NCI-H748 (cell line): Measurements from ENCODE around the gene C5orf15.
A peak's percentile ranks its signal among the peaks of the same experiment; 100 is the strongest.
"Not testable (repeated sequence)": the region's sequence is repeated elsewhere in the genome, so short reads cannot be mapped to it uniquely, and the experiment has no call there.

Experiments used
- DNase-seq: peaks from one replicate; lab custom pipeline; 2025; ENCODE audit not compliant: unreplicated experiment; lab: John Stamatoyannopoulos, UW

Gene C5orf15

DNA sequence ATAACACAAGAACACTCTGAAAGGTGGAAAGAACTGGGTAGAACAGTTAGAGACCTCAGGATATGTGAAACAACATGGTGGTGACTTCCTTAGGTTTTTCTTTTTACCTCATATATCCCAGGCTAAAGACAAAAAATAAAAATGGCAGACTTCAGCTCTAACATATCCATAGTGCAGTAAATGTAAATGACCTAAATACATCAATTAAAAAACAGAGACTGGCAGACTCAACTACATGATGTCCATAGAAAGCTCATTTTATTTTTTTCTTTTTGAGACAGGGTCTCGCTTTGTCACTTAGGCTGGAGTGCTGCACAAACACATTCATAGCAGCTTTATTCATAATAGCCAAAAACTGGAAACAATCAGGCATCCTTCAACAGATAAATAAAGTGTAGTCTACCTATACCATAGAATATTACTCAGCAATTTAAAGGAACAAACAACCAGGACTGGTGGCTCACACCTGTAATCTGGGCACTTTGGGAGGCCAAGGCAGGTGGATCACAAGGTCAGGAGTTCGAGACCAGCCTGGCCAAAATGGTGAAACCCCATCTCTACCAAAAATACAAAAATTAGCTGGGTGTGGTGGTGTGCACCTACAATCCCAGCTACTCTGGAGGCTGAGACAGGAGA, 4.8 kb downstream of the C5orf15 start:
- no peak for DNase-seq

- DNase-seq = no peak
Observed at GRCh38 chr5:133962801-133963476, 5.5 kb downstream of the C5orf15 start.

DNA sequence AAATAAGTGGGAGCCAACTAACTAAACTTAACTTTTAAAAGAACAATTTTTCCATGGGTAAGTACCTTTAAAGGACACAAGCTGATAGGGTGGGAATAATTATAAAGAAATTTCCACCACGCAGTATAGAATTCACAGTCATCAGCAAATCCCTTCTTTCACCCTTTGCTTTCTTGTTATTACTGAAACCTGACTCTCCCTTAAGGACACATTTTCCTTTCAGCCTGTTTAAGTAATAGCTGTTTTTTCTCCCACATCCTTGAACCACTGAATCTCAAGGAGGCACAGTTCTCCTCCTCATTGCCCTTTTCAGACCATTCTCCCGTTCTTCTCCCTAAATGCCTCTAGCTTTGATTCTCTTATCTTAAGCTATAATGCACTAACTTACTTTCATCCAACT, 6.3 kb downstream of the C5orf15 start:
- no peak for DNase-seq

GRCh38 chr5:133959643-133960042, 8.8 kb downstream of the C5orf15 start:
- DNase-seq = no peak

DNA sequence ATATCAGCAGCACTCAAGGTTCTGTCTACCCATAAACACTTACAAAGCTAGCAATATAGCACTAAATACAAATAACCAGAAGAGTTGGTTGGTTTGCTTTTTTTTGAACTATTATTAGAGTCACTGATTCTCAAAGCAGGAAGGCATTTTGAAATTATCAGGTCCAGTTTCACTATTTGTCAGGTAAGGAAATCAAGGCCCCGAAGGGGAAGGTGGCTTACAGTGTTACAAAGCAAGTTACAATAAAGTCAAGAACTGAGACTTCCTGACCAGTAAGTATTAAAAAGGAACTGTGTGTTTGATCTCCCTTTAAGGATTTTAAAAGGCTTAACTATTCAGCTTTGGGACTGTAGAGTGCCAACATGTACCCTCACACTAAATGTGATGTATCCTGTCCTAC, 10.8 kb downstream of the C5orf15 start:
- DNase-seq = no peak

DNA sequence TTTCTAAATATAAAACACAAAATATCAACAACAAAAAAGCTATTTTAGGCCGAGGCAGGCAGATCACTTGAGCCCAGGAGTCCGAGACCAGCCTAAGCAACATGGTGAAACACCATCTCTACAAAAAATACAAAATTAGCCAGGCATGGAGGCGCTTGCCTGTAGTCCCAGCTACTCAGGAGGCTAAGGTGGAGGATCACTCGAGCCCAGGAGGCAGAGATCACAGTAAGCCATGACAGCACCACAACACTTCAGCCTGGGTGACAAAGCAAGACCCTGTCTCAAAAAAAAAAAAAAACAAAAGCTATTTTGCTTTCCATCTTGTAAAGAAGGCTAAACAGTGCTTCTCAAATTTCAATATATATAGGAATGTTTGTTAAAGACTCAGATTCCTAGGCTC, 11.3 kb downstream of the C5orf15 start:
- no peak for DNase-seq

DNA sequence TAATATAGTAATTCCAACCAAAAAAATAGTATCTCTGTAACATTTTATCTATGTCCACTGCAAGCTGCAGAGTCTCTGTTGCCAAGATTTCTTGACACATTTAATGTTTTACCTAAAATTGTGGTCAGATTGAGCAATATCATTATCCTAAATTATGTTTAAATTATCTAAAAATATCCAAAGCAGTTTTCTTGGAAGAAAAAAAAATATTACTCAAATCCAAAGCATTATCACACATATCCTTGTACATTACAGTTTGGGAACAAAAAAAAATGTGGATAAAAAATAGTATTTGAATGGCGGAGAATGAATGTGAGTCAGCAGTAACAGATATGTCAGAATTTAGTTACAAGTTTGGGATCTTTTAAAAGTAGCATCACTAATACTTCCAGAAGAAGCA, 12.2 kb downstream of the C5orf15 start:
- not testable (repeated sequence) for DNase-seq

GRCh38 chr5:133953568-133954145, 14.8 kb downstream of the C5orf15 start:
- no peak for DNase-seq

GRCh38 chr5:133952729-133953567, 15.5 kb downstream of the C5orf15 start:
- no peak for DNase-seq

GRCh38 chr5:133950821-133951612, 17.4 kb downstream of the C5orf15 start:
- no peak for DNase-seq

- no peak for DNase-seq
Observed at GRCh38 chr5:133948721-133949120, 19.7 kb downstream of the C5orf15 start.

DNA sequence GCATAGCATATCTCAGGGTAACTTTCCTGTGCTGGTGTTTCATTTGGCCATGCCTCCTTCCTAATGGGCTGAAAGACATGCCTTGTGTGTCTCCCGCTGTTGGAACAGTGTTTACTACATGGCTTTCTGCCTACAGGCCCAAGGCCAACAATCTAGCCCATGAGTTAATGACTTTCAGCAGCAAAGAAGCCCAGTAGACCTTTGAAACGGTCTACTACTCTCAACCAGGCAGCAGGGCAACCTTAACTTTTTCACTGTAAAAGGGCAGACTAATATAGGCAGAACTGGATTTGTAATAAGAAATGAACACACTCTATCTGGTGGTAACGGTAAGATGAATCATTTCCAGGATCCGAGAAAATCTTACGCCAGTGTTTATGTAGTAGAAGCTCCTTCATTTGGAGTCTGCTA, 21.0 kb downstream of the C5orf15 start:
- no peak for DNase-seq

DNA sequence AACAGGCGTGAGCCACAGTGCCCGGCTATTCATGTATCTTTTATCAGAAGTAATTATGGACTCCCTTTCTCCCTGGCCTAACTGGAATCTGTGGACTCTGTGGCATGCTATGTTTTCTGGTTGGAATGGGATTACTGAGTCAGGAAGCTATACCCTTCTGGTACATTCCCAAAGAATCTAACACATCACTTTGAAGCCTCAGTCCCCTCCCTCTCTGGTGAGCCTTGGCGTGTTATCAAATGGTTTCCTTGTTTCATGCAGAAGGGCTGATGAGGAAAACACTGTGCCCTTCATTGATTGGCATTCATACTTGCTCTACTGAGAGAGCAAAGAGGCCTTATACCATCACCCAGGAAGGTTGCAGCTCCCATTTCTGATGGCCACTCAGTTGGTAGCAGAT, 22.9 kb downstream of the C5orf15 start:
- DNase-seq = no peak

DNA sequence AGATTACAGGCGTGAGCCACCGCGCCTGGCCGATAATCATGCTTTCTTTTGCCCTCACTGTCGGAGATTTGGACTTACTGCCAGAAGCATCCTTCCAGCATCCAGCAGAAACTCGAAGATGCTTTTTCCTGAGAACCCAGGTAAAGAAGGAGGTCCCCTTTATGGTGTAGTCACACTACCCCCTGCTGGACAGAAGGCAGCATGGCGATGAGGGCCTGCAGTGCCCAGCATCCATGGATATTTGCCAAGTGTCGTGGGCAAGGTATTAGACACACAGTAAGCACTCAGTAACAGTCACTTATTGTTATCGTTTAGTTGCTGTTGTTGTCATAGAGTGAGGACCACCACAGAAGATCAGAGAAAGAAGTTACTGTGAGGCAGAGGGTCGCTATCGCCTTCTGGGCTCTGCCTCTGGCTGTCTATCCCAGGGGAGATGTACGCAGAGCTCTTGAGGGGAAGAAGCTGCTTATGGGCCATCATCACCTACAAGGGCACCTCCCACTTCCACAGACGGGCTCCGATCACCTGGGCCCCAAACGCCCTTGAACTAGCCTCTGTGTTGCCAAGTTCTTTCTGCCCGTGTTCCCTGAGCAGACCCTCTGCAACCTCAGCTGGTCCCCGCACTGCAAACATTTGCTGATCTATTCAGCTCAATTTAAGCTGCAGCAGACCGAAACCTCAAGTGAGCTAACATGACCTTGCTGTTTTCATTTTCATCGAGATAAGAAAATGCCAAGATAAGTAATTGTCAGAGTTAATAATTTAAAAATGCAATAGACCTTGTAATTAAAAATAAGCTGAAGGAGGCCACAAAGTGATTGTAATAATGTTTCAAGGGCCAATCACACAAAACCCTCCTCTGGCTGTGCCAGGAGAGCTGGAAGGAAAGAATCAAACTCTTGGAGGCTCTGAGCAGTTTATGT, 23.9 kb downstream of the C5orf15 start:
- peak; percentile 67 for DNase-seq

GRCh38 chr5:133943475-133943817, 25.0 kb downstream of the C5orf15 start:
- DNase-seq = no peak

- no peak for DNase-seq
Observed at GRCh38 chr5:133942614-133943474, 25.6 kb downstream of the C5orf15 start.

DNA sequence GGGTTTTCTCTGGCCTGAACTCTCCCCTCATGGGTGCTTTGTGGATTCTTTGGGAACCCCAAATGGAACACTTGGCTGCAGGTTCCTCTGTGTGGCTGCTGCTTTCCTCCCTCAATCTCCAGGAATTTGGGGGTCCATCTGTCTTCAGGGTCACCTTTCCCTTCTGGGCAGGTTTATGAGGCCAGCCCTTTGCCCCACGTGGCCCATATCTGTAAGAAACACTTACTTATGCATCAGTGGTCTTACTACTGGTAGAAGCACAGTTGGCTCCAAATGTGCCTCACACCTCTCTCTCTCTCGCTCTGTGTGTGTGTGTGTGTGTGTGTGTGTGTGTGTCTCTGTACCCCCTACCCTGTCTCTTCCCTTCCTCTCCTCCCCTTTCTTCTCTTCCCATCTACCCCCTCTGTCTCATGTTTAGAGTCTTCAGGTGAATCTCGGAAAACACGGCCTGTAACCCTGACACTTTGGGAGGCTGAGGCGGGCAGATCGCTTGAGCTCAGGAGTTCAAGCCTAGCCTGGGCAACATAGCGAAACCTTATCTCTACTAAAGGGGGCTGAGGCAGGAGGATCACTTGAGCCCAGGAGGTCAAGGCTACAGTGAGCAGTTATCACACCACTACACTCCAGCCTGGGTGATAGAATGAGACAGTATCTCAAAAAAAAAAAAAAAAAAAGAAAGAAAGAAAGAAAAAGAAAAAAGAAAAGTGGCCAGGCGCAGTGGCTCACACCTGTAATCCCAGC, 26.8 kb downstream of the C5orf15 start:
- no peak for DNase-seq

DNA sequence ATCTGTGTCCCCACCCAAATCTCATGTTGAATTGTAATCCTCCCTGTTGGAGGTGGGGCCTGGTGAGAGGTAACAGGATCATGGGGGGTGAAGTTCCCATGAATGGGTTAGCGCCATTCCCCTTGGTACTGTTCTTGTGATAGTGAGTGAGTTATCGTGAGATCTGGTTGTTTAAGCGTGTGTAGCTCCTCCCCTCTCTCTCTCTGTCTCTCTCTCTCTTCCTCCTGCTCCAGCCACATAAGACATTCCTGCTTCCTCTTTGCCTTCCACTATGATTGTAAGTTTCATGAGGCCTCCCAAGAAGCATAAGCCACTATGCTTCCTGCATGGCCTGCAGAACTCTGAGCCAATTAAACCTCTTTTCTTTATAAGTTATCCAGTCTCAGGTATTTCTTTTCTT, 28.8 kb downstream of the C5orf15 start:
- no peak for DNase-seq
